ENCODE results near the gene ANKRD13D. TPM values are rescaled to one million over a fixed set of nuclear protein-coding genes. Genes with fewer than 3 reads are reported as not detected.

ANKRD13D gene
- polyA plus RNA-seq, 4 donors = 7.8 to 26.0 (median 20.1) TPM

GRCh38 chr11:67248653-67249052, 40.5 kb upstream of the ANKRD13D start:
- Histone ChIP-seq H3K27me3 (ENCODE audit: control insufficient read depth in 3 of 3, insufficient read depth in 3 of 3, low read length in 3 of 3) (no peaks in the 10 kb centered on the region), H3K27ac (ENCODE audit: low read depth in 1 of 3, low read length in 2 of 3) (no peak overlapping the region), H3K4me3 (ENCODE audit: low read depth in 1 of 3, low read length in 3 of 3) (no peak overlapping the region), H3K36me3 (ENCODE audit: control insufficient read depth in 3 of 3, insufficient read depth in 2 of 3, low read depth in 1 of 3, low read length in 3 of 3) (peaks cover 43 to 74% (median 66%) of the 10 kb centered on the region in 3 donors), H3K4me1 (ENCODE audit: control insufficient read depth in 3 of 3, insufficient read depth in 2 of 3, low read depth in 1 of 3, low read length in 2 of 3) (peaks cover 0 to 6% (median 0%) of the 10 kb centered on the region in 3 donors), H3K9me3 (ENCODE audit: control insufficient read depth in 2 of 2, insufficient read depth in 1 of 2, low read depth in 1 of 2, low read length in 1 of 2) (no peaks in the 10 kb centered on the region)
- FAIRE-seq (no peak), DNase-seq (no peak)

GRCh38 chr11:67250059-67251043, 38.8 kb upstream of the ANKRD13D start:
- no peaks in the 10 kb centered on the region for H3K9me3 ChIP-seq (ENCODE audit: control insufficient read depth in 2 of 2, insufficient read depth in 1 of 2, low read depth in 1 of 2, low read length in 1 of 2)
- no peak overlapping the region for H3K4me3 ChIP-seq (ENCODE audit: low read depth in 1 of 3, low read length in 3 of 3)
- H3K27me3 ChIP-seq (ENCODE audit: control insufficient read depth in 3 of 3, insufficient read depth in 3 of 3, low read length in 3 of 3) = no peaks in the 10 kb centered on the region
- FAIRE-seq (no peak), DNase-seq (no peak)
- peaks cover 44 to 78% (median 71%) of the 10 kb centered on the region in 3 donors for H3K36me3 ChIP-seq (ENCODE audit: control insufficient read depth in 3 of 3, insufficient read depth in 2 of 3, low read depth in 1 of 3, low read length in 3 of 3)
- H3K4me1 ChIP-seq (ENCODE audit: control insufficient read depth in 3 of 3, insufficient read depth in 2 of 3, low read depth in 1 of 3, low read length in 2 of 3) = peaks cover 0 to 9% (median 0%) of the 10 kb centered on the region in 3 donors
- 93 to 96% (median 94%) methylated on average over 35 to 37 of the region's 37 CpGs for WGBS, 3 donors
- no peak overlapping the region for H3K27ac ChIP-seq (ENCODE audit: low read depth in 1 of 3, low read length in 2 of 3)

GRCh38 chr11:67251841-67252240, 37.3 kb upstream of the ANKRD13D start:
- no peak for DNase-seq
- Histone ChIP-seq H3K4me1 (ENCODE audit: control insufficient read depth in 3 of 3, insufficient read depth in 2 of 3, low read depth in 1 of 3, low read length in 2 of 3) (peaks cover 0 to 9% (median 0%) of the 10 kb centered on the region in 3 donors), H3K27ac (ENCODE audit: low read depth in 1 of 3, low read length in 2 of 3) (no peak overlapping the region), H3K36me3 (ENCODE audit: control insufficient read depth in 3 of 3, insufficient read depth in 2 of 3, low read depth in 1 of 3, low read length in 3 of 3) (peaks cover 38 to 84% (median 68%) of the 10 kb centered on the region in 3 donors), H3K4me3 (ENCODE audit: low read depth in 1 of 3, low read length in 3 of 3) (no peak overlapping the region), H3K9me3 (ENCODE audit: control insufficient read depth in 2 of 2, insufficient read depth in 1 of 2, low read depth in 1 of 2, low read length in 1 of 2) (no peaks in the 10 kb centered on the region), H3K27me3 (ENCODE audit: control insufficient read depth in 3 of 3, insufficient read depth in 3 of 3, low read length in 3 of 3) (no peaks in the 10 kb centered on the region)
- 87 to 100% (median 93%) methylated on average over 1 of the region's 1 CpG for WGBS, 3 donors
- FAIRE-seq = no peak

GRCh38 chr11:67252831-67253239, 36.3 kb upstream of the ANKRD13D start:
- DNase-seq (peak; percentile 38 to 43), FAIRE-seq (no peak)
- no peak overlapping the region for H3K4me3 ChIP-seq (ENCODE audit: low read depth in 1 of 3, low read length in 3 of 3)
- H3K27ac ChIP-seq (ENCODE audit: low read depth in 1 of 3, low read length in 2 of 3) = no peak overlapping the region
- 76 to 91% (median 82%) methylated on average over 4 of the region's 4 CpGs for WGBS, 3 donors
- H3K27me3 ChIP-seq (ENCODE audit: control insufficient read depth in 3 of 3, insufficient read depth in 3 of 3, low read length in 3 of 3) = no peaks in the 10 kb centered on the region
- H3K9me3 ChIP-seq (ENCODE audit: control insufficient read depth in 2 of 2, insufficient read depth in 1 of 2, low read depth in 1 of 2, low read length in 1 of 2) = no peaks in the 10 kb centered on the region
- H3K36me3 ChIP-seq (ENCODE audit: control insufficient read depth in 3 of 3, insufficient read depth in 2 of 3, low read depth in 1 of 3, low read length in 3 of 3) = peaks cover 38 to 81% (median 67%) of the 10 kb centered on the region in 3 donors
- H3K4me1 ChIP-seq (ENCODE audit: control insufficient read depth in 3 of 3, insufficient read depth in 2 of 3, low read depth in 1 of 3, low read length in 2 of 3) = peaks cover 0 to 9% (median 0%) of the 10 kb centered on the region in 3 donors

- Histone ChIP-seq H3K36me3 (ENCODE audit: control insufficient read depth in 3 of 3, insufficient read depth in 2 of 3, low read depth in 1 of 3, low read length in 3 of 3) (peaks cover 30 to 78% (median 58%) of the 10 kb centered on the region in 3 donors), H3K9me3 (ENCODE audit: control insufficient read depth in 2 of 2, insufficient read depth in 1 of 2, low read depth in 1 of 2, low read length in 1 of 2) (no peaks in the 10 kb centered on the region), H3K4me1 (ENCODE audit: control insufficient read depth in 3 of 3, insufficient read depth in 2 of 3, low read depth in 1 of 3, low read length in 2 of 3) (peaks cover 0 to 9% (median 0%) of the 10 kb centered on the region in 3 donors), H3K4me3 (ENCODE audit: low read depth in 1 of 3, low read length in 3 of 3) (no peak overlapping the region), H3K27me3 (ENCODE audit: control insufficient read depth in 3 of 3, insufficient read depth in 3 of 3, low read length in 3 of 3) (no peaks in the 10 kb centered on the region), H3K27ac (ENCODE audit: low read depth in 1 of 3, low read length in 2 of 3) (peak overlapping the region in 1 of 3 donors; percentile 14)
- FAIRE-seq (no peak), DNase-seq (peak in 1 of 2 donors; percentile 36)
- 94% methylated on average over 14 of the region's 14 CpGs for WGBS, 3 donors
Measured at GRCh38 chr11:67253872-67254624, 35.1 kb upstream of the ANKRD13D start.

- no peak overlapping the region for H3K27ac ChIP-seq (ENCODE audit: low read depth in 1 of 3, low read length in 2 of 3)
- peaks cover 0 to 9% (median 0%) of the 10 kb centered on the region in 3 donors for H3K4me1 ChIP-seq (ENCODE audit: control insufficient read depth in 3 of 3, insufficient read depth in 2 of 3, low read depth in 1 of 3, low read length in 2 of 3)
- H3K9me3 ChIP-seq (ENCODE audit: control insufficient read depth in 2 of 2, insufficient read depth in 1 of 2, low read depth in 1 of 2, low read length in 1 of 2) = no peaks in the 10 kb centered on the region
- 85 to 90% (median 86%) methylated on average over 15 of the region's 15 CpGs for WGBS, 3 donors
- no peak overlapping the region for H3K4me3 ChIP-seq (ENCODE audit: low read depth in 1 of 3, low read length in 3 of 3)
- H3K36me3 ChIP-seq (ENCODE audit: control insufficient read depth in 3 of 3, insufficient read depth in 2 of 3, low read depth in 1 of 3, low read length in 3 of 3) = peaks cover 30 to 74% (median 53%) of the 10 kb centered on the region in 3 donors
- H3K27me3 ChIP-seq (ENCODE audit: control insufficient read depth in 3 of 3, insufficient read depth in 3 of 3, low read length in 3 of 3) = no peaks in the 10 kb centered on the region
- DNase-seq = no peak
- FAIRE-seq = no peak
Measured at GRCh38 chr11:67254798-67255197, 34.3 kb upstream of the ANKRD13D start.

GRCh38 chr11:67255353-67255752, 33.8 kb upstream of the ANKRD13D start:
- WGBS, 3 donors = 85 to 92% (median 92%) methylated on average over 10 of the region's 10 CpGs
- no peak for FAIRE-seq
- no peak for DNase-seq
- Histone ChIP-seq H3K27me3 (ENCODE audit: control insufficient read depth in 3 of 3, insufficient read depth in 3 of 3, low read length in 3 of 3) (no peaks in the 10 kb centered on the region), H3K27ac (ENCODE audit: low read depth in 1 of 3, low read length in 2 of 3) (no peak overlapping the region), H3K4me3 (ENCODE audit: low read depth in 1 of 3, low read length in 3 of 3) (no peak overlapping the region), H3K36me3 (ENCODE audit: control insufficient read depth in 3 of 3, insufficient read depth in 2 of 3, low read depth in 1 of 3, low read length in 3 of 3) (peaks cover 25 to 69% (median 48%) of the 10 kb centered on the region in 3 donors), H3K9me3 (ENCODE audit: control insufficient read depth in 2 of 2, insufficient read depth in 1 of 2, low read depth in 1 of 2, low read length in 1 of 2) (no peaks in the 10 kb centered on the region), H3K4me1 (ENCODE audit: control insufficient read depth in 3 of 3, insufficient read depth in 2 of 3, low read depth in 1 of 3, low read length in 2 of 3) (peaks cover 0 to 9% (median 0%) of the 10 kb centered on the region in 3 donors)

GRCh38 chr11:67255864-67256263, 33.2 kb upstream of the ANKRD13D start:
- no peak overlapping the region for H3K4me3 ChIP-seq (ENCODE audit: low read depth in 1 of 3, low read length in 3 of 3)
- no peaks in the 10 kb centered on the region for H3K27me3 ChIP-seq (ENCODE audit: control insufficient read depth in 3 of 3, insufficient read depth in 3 of 3, low read length in 3 of 3)
- DNase-seq (no peak), FAIRE-seq (no peak)
- H3K9me3 ChIP-seq (ENCODE audit: control insufficient read depth in 2 of 2, insufficient read depth in 1 of 2, low read depth in 1 of 2, low read length in 1 of 2) = no peaks in the 10 kb centered on the region
- H3K4me1 ChIP-seq (ENCODE audit: control insufficient read depth in 3 of 3, insufficient read depth in 2 of 3, low read depth in 1 of 3, low read length in 2 of 3) = peaks cover 0 to 14% (median 0%) of the 10 kb centered on the region in 3 donors
- 91 to 96% (median 91%) methylated on average over 5 to 8 of the region's 8 CpGs for WGBS, 3 donors
- H3K27ac ChIP-seq (ENCODE audit: low read depth in 1 of 3, low read length in 2 of 3) = no peak overlapping the region
- peaks cover 20 to 63% (median 43%) of the 10 kb centered on the region in 3 donors for H3K36me3 ChIP-seq (ENCODE audit: control insufficient read depth in 3 of 3, insufficient read depth in 2 of 3, low read depth in 1 of 3, low read length in 3 of 3)
